ENCODE measurements around the gene UNC5C.
"Not testable (repeated sequence)": the region's sequence is repeated elsewhere in the genome, so short reads cannot be mapped to it uniquely, and the experiment has no call there.

Gene UNC5C

GRCh38 chr4:95190751-95191436 lies 357.9 kb downstream of the UNC5C start:
- H3K4me3 ChIP-seq (ENCODE audit: low read depth, low read length): no peak overlapping the region

- no peak overlapping the region for H3K4me3 ChIP-seq (ENCODE audit: low read depth, low read length)
Measured at GRCh38 chr4:95188701-95189370, 359.9 kb downstream of the UNC5C start.

- no peak overlapping the region for H3K4me3 ChIP-seq (ENCODE audit: low read depth, low read length)
Measured at GRCh38 chr4:95186666-95187065, 362.1 kb downstream of the UNC5C start.

GRCh38 chr4:95183656-95184408 lies 364.9 kb downstream of the UNC5C start:
- no peak overlapping the region for H3K4me3 ChIP-seq (ENCODE audit: low read depth, low read length)

- no peak overlapping the region for H3K4me3 ChIP-seq (ENCODE audit: low read depth, low read length)
Measured at GRCh38 chr4:95181996-95182306, 366.8 kb downstream of the UNC5C start.

- no peak overlapping the region for H3K4me3 ChIP-seq (ENCODE audit: low read depth, low read length)
Measured at GRCh38 chr4:95181243-95181995, 367.4 kb downstream of the UNC5C start.

GRCh38 chr4:95180531-95181242 lies 368.1 kb downstream of the UNC5C start:
- no peak overlapping the region for H3K4me3 ChIP-seq (ENCODE audit: low read depth, low read length)

- no peak overlapping the region for H3K4me3 ChIP-seq (ENCODE audit: low read depth, low read length)
Measured at GRCh38 chr4:95178938-95179337, 369.8 kb downstream of the UNC5C start.

- not testable (repeated sequence) for H3K4me3 ChIP-seq (ENCODE audit: low read depth, low read length)
Measured at GRCh38 chr4:95171377-95171776, 377.4 kb downstream of the UNC5C start.

- no peak overlapping the region for H3K4me3 ChIP-seq (ENCODE audit: low read depth, low read length)
Measured at GRCh38 chr4:95170176-95170575, 378.6 kb downstream of the UNC5C start.

GRCh38 chr4:95167805-95168204 lies 381.0 kb downstream of the UNC5C start:
- H3K4me3 ChIP-seq (ENCODE audit: low read depth, low read length): no peak overlapping the region

- H3K4me3 ChIP-seq (ENCODE audit: low read depth, low read length): no peak overlapping the region
Measured at GRCh38 chr4:95165926-95166524, 382.7 kb downstream of the UNC5C start.

GRCh38 chr4:95162867-95163266 lies 385.9 kb downstream of the UNC5C start:
- no peak overlapping the region for H3K4me3 ChIP-seq (ENCODE audit: low read depth, low read length)

- no peak overlapping the region for H3K4me3 ChIP-seq (ENCODE audit: low read depth, low read length)
Measured at GRCh38 chr4:95161781-95162469, 386.8 kb downstream of the UNC5C start.

GRCh38 chr4:95159384-95159783 lies 389.4 kb downstream of the UNC5C start:
- H3K4me3 ChIP-seq (ENCODE audit: low read depth, low read length): no peak overlapping the region

GRCh38 chr4:95158626-95159025 lies 390.1 kb downstream of the UNC5C start:
- no peak overlapping the region for H3K4me3 ChIP-seq (ENCODE audit: low read depth, low read length)

- H3K4me3 ChIP-seq (ENCODE audit: low read depth, low read length): no peak overlapping the region
Measured at GRCh38 chr4:95158045-95158444, 390.7 kb downstream of the UNC5C start.

- no peak overlapping the region for H3K4me3 ChIP-seq (ENCODE audit: low read depth, low read length)
Measured at GRCh38 chr4:95157596-95157995, 391.2 kb downstream of the UNC5C start.

- H3K4me3 ChIP-seq (ENCODE audit: low read depth, low read length): no peak overlapping the region
Measured at GRCh38 chr4:95156452-95156765, 392.4 kb downstream of the UNC5C start.
